ENCODE measurements around the gene MRPL37.

DNA sequence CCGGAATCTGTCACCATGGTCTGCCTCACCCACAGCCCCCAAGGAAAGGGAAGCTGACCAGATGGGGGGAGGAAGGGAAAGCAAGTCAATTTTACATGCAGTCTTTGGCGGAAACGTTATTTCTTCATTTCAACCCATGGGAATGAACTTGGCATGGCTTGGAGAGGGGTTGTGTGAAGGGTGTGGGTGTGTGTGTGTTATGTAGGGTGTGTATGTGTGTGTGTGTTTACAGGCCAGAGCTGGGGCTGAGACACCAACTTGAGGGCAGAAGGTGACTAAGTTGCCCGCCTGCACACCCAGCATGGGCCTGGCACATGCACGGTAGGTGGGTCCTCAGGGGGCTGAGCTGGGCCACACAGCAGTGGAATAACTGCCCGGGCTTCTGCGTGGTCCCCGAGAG is 65.2 kb downstream of the MRPL37 start:
- TF ChIP-seq POLR2AphosphoS5 (IDR thresholded peaks at IDR 0.05; ENCODE audit: low read depth, low read length), result no peak
- TF ChIP-seq SIN3A (IDR thresholded peaks at IDR 0.05; ENCODE audit: borderline replicate concordance, insufficient read depth, low read length), result no peak
- TF ChIP-seq, protein P1, sequence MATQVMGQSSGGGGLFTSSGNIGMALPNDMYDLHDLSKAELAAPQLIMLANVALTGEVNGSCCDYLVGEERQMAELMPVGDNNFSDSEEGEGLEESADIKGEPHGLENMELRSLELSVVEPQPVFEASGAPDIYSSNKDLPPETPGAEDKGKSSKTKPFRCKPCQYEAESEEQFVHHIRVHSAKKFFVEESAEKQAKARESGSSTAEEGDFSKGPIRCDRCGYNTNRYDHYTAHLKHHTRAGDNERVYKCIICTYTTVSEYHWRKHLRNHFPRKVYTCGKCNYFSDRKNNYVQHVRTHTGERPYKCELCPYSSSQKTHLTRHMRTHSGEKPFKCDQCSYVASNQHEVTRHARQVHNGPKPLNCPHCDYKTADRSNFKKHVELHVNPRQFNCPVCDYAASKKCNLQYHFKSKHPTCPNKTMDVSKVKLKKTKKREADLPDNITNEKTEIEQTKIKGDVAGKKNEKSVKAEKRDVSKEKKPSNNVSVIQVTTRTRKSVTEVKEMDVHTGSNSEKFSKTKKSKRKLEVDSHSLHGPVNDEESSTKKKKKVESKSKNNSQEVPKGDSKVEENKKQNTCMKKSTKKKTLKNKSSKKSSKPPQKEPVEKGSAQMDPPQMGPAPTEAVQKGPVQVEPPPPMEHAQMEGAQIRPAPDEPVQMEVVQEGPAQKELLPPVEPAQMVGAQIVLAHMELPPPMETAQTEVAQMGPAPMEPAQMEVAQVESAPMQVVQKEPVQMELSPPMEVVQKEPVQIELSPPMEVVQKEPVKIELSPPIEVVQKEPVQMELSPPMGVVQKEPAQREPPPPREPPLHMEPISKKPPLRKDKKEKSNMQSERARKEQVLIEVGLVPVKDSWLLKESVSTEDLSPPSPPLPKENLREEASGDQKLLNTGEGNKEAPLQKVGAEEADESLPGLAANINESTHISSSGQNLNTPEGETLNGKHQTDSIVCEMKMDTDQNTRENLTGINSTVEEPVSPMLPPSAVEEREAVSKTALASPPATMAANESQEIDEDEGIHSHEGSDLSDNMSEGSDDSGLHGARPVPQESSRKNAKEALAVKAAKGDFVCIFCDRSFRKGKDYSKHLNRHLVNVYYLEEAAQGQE (IDR thresholded peaks at IDR 0.05; ENCODE audit: insufficient read depth in 1 of 2, low read depth in 2 of 2, low read length in 2 of 2), result no peak

All from PFSK-1 (cell line).